Endodermal cell (in vitro differentiated cells): ENCODE results near the gene CES4A. TPM values are rescaled to one million over a fixed set of nuclear protein-coding genes. Genes with fewer than 3 reads are reported as not detected.

ENCODE experiments used
- DNase-seq: peaks from one replicate; pipeline ENCODE4 v3.0.0-alpha.2; 2017
- H3K27ac ChIP-seq: 2 replicates; pipeline ENCODE4 v1.5.1; 2013; ENCODE audit warnings: mild to moderate bottlenecking, low read depth, low read length, moderate library complexity
- H3K27me3 ChIP-seq: 2 replicates; pipeline ENCODE4 v1.6.1; 2013; ENCODE audit warnings: mild to moderate bottlenecking, low read length, moderate library complexity; ENCODE audit not compliant: insufficient read depth, control insufficient read depth, poor library complexity, severe bottlenecking
- H3K36me3 ChIP-seq: 2 replicates; pipeline ENCODE4 v1.7.0; 2013; ENCODE audit warnings: mild to moderate bottlenecking, low read length, moderate library complexity; ENCODE audit not compliant: control insufficient read depth, insufficient read depth
- H3K4me1 ChIP-seq: one replicate; pipeline ENCODE4 v1.7.0; 2013; ENCODE audit warnings: low read length; ENCODE audit not compliant: control insufficient read depth, insufficient read depth
- H3K4me3 ChIP-seq: 2 replicates; pipeline ENCODE4 v1.5.1; 2013; ENCODE audit warnings: mild to moderate bottlenecking, low read length, moderate library complexity
- H3K9ac ChIP-seq: 2 replicates; pipeline ENCODE4 v1.6.1; 2013; ENCODE audit warnings: mild to moderate bottlenecking, low read length, moderate library complexity; ENCODE audit not compliant: poor library complexity, severe bottlenecking; ENCODE audit errors: extremely low read depth
- H3K9me3 ChIP-seq: 2 replicates; pipeline ENCODE4 v1.6.1; 2013; ENCODE audit warnings: mild to moderate bottlenecking, low read length, moderate library complexity; ENCODE audit not compliant: control insufficient read depth
- H3K27ac Mint-ChIP-seq: 2 replicates; pipeline ENCODE4 v1.8.0; 2020; ENCODE audit warnings: mixed read lengths
- H3K27me3 Mint-ChIP-seq: 2 replicates; pipeline ENCODE4 v1.8.0; 2021; ENCODE audit warnings: mild to moderate bottlenecking, mixed read lengths; ENCODE audit not compliant: insufficient read depth
- H3K36me3 Mint-ChIP-seq: 2 replicates; pipeline ENCODE4 v1.8.0; 2020; ENCODE audit warnings: low read depth, mixed read lengths
- H3K4me1 Mint-ChIP-seq: 2 replicates; pipeline ENCODE4 v1.8.0; 2020; ENCODE audit warnings: mixed read lengths
- H3K4me3 Mint-ChIP-seq: 2 replicates; pipeline ENCODE4 v1.8.0; 2020; ENCODE audit warnings: mild to moderate bottlenecking, moderate library complexity, mixed read lengths
- H3K9me3 Mint-ChIP-seq: 2 replicates; pipeline ENCODE4 v1.8.0; 2020; ENCODE audit warnings: mild to moderate bottlenecking, mixed read lengths
- CTCF ChIP-seq: fragments of 200-600 bp; sonication (generic); conservative IDR thresholded peaks from 2 replicates; pipeline ENCODE4 v1.5.0; 2021; ENCODE audit warnings: antibody characterized with exemption, mild to moderate bottlenecking
- WGBS, 2 experiments: methylation state at CpG; one replicate each; pipeline versions ENCODE4 v1.1.5 to v1.1.7; 2013; ENCODE audit warnings: missing lambda C conversion rate in 2 of 2, mixed read lengths in 1 of 2; ENCODE audit not compliant: insufficient coverage in 1 of 2, insufficient read length in 1 of 2; 5-methylcytosine and 5-hydroxymethylcytosine counted together
- total RNA-seq, 2 donors: library from RNA; stranded (reverse); fragmentation: NEBNext Ultra II Directional in 1 of 2; extraction: Animal tissue kit (Norgen Biotek cat#: 25700) in 1 of 2; gene quantifications; 2 replicates in 1 of 2; 3 replicates in 1 of 2; pipeline ENCODE4 v1.2.1, GENCODE V29; 2021

CES4A gene
- total RNA-seq, 2 donors from 2014 or later = 3.0 to 3.8 TPM

GRCh38 chr16:67001726-67002125 is 13.3 kb downstream of the CES4A start:
- Histone ChIP-seq H3K36me3 (no peaks in the 10 kb centered on the region), H3K27me3 (peaks cover 73% of the 10 kb centered on the region), H3K4me3 (no peak overlapping the region), H3K9me3 (no peaks in the 10 kb centered on the region), H3K4me1 (no peaks in the 10 kb centered on the region), H3K9ac (no peak overlapping the region), H3K27ac (no peak overlapping the region)
- no peak for TF ChIP-seq CTCF
- Mint-ChIP-seq H3K9me3 (no peaks in the 10 kb centered on the region), H3K27me3 (peaks cover 76% of the 10 kb centered on the region), H3K36me3 (no peaks in the 10 kb centered on the region), H3K4me3 (no peak overlapping the region), H3K4me1 (no peaks in the 10 kb centered on the region), H3K27ac (no peak overlapping the region)
- no peak for DNase-seq
- 90 to 100% methylated on average over 1 to 3 of the region's 3 CpGs for WGBS, 2 experiments

GRCh38 chr16:67006930-67007658 is 18.7 kb downstream of the CES4A start:
- no peak overlapping the region for H3K4me3 Mint-ChIP-seq

GRCh38 chr16:67009158-67009557 is 20.8 kb downstream of the CES4A start:
- H3K27ac Mint-ChIP-seq = no peak overlapping the region
- Histone ChIP-seq H3K9me3 (no peaks in the 10 kb centered on the region), H3K27ac (no peak overlapping the region), H3K36me3 (no peaks in the 10 kb centered on the region), H3K9ac (no peak overlapping the region), H3K27me3 (peaks cover 23% of the 10 kb centered on the region), H3K4me3 (no peak overlapping the region), H3K4me1 (peaks cover 4% of the 10 kb centered on the region)
- WGBS, 2 experiments = 80 to 88% methylated on average over 1 of the region's 1 CpG
- peaks cover 1% of the 10 kb centered on the region for H3K4me1 Mint-ChIP-seq
- H3K4me3 Mint-ChIP-seq = no peak overlapping the region
- no peaks in the 10 kb centered on the region for H3K36me3 Mint-ChIP-seq
- no peaks in the 10 kb centered on the region for H3K9me3 Mint-ChIP-seq
- H3K27me3 Mint-ChIP-seq = peaks cover 41% of the 10 kb centered on the region
- DNase-seq = no peak
- no peak for TF ChIP-seq CTCF

More at GRCh38 chr16:67006930-67007658, 18.7 kb downstream of the CES4A start:
- H3K36me3 ChIP-seq = no peaks in the 10 kb centered on the region
- no peak overlapping the region for H3K27ac ChIP-seq
- TF ChIP-seq CTCF = no peak
- H3K4me3 ChIP-seq = no peak overlapping the region
- Mint-ChIP-seq H3K27ac (no peak overlapping the region), H3K27me3 (peaks cover 51% of the 10 kb centered on the region), H3K9me3 (no peaks in the 10 kb centered on the region), H3K4me1 (no peaks in the 10 kb centered on the region), H3K36me3 (no peaks in the 10 kb centered on the region)
- H3K9me3 ChIP-seq = no peaks in the 10 kb centered on the region
- DNase-seq = no peak
- peaks cover 30% of the 10 kb centered on the region for H3K27me3 ChIP-seq
- no peaks in the 10 kb centered on the region for H3K4me1 ChIP-seq
- H3K9ac ChIP-seq = no peak overlapping the region
- 78 to 84% methylated on average over 7 to 12 of the region's 12 CpGs for WGBS, 2 experiments
